OCI-LY3 (cell line): ENCODE results near the gene LRRC38.

ENCODE experiments used
- H2AFZ ChIP-seq: fragments of 200-600, 300-600 bp; shearing (Covaris generic); 2 replicates; pipeline ENCODE4 v1.6.0; 2014; ENCODE audit warnings: antibody characterized with exemption, low read depth, low read length
- H3K27ac ChIP-seq: fragments of 200-600, 300-600 bp; sonication (generic); 2 replicates; pipeline ENCODE4 v1.5.1; 2014; ENCODE audit warnings: mild to moderate bottlenecking, low read length, moderate library complexity, mixed read lengths
- H3K27me3 ChIP-seq: fragments of 200-600, 300-600 bp; sonication (generic); 2 replicates; pipeline ENCODE4 v1.6.1; 2014; ENCODE audit warnings: low read depth, low read length, mixed read lengths
- H3K36me3 ChIP-seq: fragments of 200-600, 300-600 bp; sonication (generic); replicated peaks from 2 replicates; pipeline ENCODE3; 2014; ENCODE audit warnings: low read depth, low read length, mixed read lengths
- H3K4me1 ChIP-seq: fragments of 300-600, 200-600 bp; sonication (generic); 2 replicates; pipeline ENCODE4 v1.6.1; 2014; ENCODE audit warnings: low read length, mixed read lengths
- H3K4me2 ChIP-seq: fragments of 200-600, 300-600 bp; sonication (generic); 2 replicates; pipeline ENCODE4 v1.6.1; 2014; ENCODE audit warnings: low read length, mixed read lengths
- H3K4me3 ChIP-seq: fragments of 300-600, 200-600 bp; sonication (generic); 2 replicates; pipeline ENCODE4 v1.5.1; 2014; ENCODE audit warnings: antibody characterized with exemption, mild to moderate bottlenecking, low read length, moderate library complexity
- H3K79me2 ChIP-seq: fragments of 300-600, 200-600 bp; shearing (Covaris generic); 2 replicates; pipeline ENCODE4 v1.6.1; 2014; ENCODE audit warnings: mild to moderate bottlenecking, low read length, mixed read lengths
- H3K9ac ChIP-seq: fragments of 300-600, 200-600 bp; shearing (Covaris generic); 2 replicates; pipeline ENCODE4 v1.6.0; 2014; ENCODE audit warnings: mild to moderate bottlenecking, low read length, moderate library complexity
- H3K9me3 ChIP-seq: fragments of 200-600, 300-600 bp; shearing (Covaris generic); 2 replicates; pipeline ENCODE4 v1.6.1; 2014; ENCODE audit warnings: low read length, mixed read lengths; ENCODE audit not compliant: insufficient read depth
- H4K20me1 ChIP-seq: fragments of 200-600, 300-600 bp; sonication (generic); 2 replicates; pipeline ENCODE4 v1.6.1; 2016; ENCODE audit warnings: low read length, mixed read lengths; ENCODE audit not compliant: insufficient read depth
- CTCF ChIP-seq: fragments of 200-600, 300-600 bp; sonication (generic); IDR thresholded peaks from 2 replicates; pipeline ENCODE4 v1.5.1; 2014; ENCODE audit warnings: antibody characterized with exemption, low read length, low read depth
- EZH2phosphoT487 ChIP-seq: fragments of 200-600 bp; shearing (Covaris generic); IDR thresholded peaks from 2 replicates; pipeline ENCODE4 v1.6.1; 2018; ENCODE audit warnings: antibody characterized with exemption, mixed run types, low read depth

LRRC38 gene

GRCh38 chr1:13541435-13542215 lies 27.8 kb upstream of the LRRC38 start:
- no peak overlapping the region for H3K27ac ChIP-seq
- H4K20me1 ChIP-seq: no peaks in the 10 kb centered on the region
- no peak overlapping the region for H3K4me3 ChIP-seq
- TF ChIP-seq EZH2phosphoT487 (no peak), CTCF (no peak)
- no peaks in the 10 kb centered on the region for H3K27me3 ChIP-seq
- no peak overlapping the region for H2AFZ ChIP-seq
- no peak overlapping the region for H3K9ac ChIP-seq
- no peaks in the 10 kb centered on the region for H3K36me3 ChIP-seq
- no peaks in the 10 kb centered on the region for H3K79me2 ChIP-seq
- no peak overlapping the region for H3K4me2 ChIP-seq
- H3K4me1 ChIP-seq: no peaks in the 10 kb centered on the region
- H3K9me3 ChIP-seq: no peaks in the 10 kb centered on the region

- Histone ChIP-seq H3K4me2 (no peak overlapping the region), H4K20me1 (no peaks in the 10 kb centered on the region), H3K27me3 (no peaks in the 10 kb centered on the region), H3K9me3 (no peaks in the 10 kb centered on the region), H3K79me2 (no peaks in the 10 kb centered on the region), H3K4me3 (no peak overlapping the region), H2AFZ (no peak overlapping the region), H3K27ac (no peak overlapping the region), H3K4me1 (no peaks in the 10 kb centered on the region), H3K36me3 (no peaks in the 10 kb centered on the region), H3K9ac (no peak overlapping the region)
- TF ChIP-seq CTCF (no peak), EZH2phosphoT487 (no peak)
Measured at GRCh38 chr1:13540866-13541265, 27.1 kb upstream of the LRRC38 start.

- H3K4me2 ChIP-seq: no peak overlapping the region
- TF ChIP-seq CTCF: no peak
- TF ChIP-seq EZH2phosphoT487: no peak
- H3K4me3 ChIP-seq: no peak overlapping the region
- H3K9ac ChIP-seq: no peak overlapping the region
- H3K36me3 ChIP-seq: no peaks in the 10 kb centered on the region
- H3K27ac ChIP-seq: no peak overlapping the region
- H3K79me2 ChIP-seq: no peaks in the 10 kb centered on the region
- no peaks in the 10 kb centered on the region for H3K27me3 ChIP-seq
- H3K4me1 ChIP-seq: no peaks in the 10 kb centered on the region
- H4K20me1 ChIP-seq: no peaks in the 10 kb centered on the region
- no peak overlapping the region for H2AFZ ChIP-seq
- H3K9me3 ChIP-seq: no peaks in the 10 kb centered on the region
Measured at GRCh38 chr1:13539683-13540082, 25.9 kb upstream of the LRRC38 start.

GRCh38 chr1:13538832-13539231 lies 25.0 kb upstream of the LRRC38 start:
- H3K9me3 ChIP-seq: no peaks in the 10 kb centered on the region
- no peaks in the 10 kb centered on the region for H3K27me3 ChIP-seq
- H3K36me3 ChIP-seq: no peaks in the 10 kb centered on the region
- H4K20me1 ChIP-seq: no peaks in the 10 kb centered on the region
- H3K4me3 ChIP-seq: no peak overlapping the region
- no peaks in the 10 kb centered on the region for H3K4me1 ChIP-seq
- TF ChIP-seq EZH2phosphoT487: no peak
- no peak for TF ChIP-seq CTCF
- no peak overlapping the region for H3K9ac ChIP-seq
- H3K27ac ChIP-seq: no peak overlapping the region
- no peak overlapping the region for H3K4me2 ChIP-seq
- no peaks in the 10 kb centered on the region for H3K79me2 ChIP-seq
- H2AFZ ChIP-seq: no peak overlapping the region
